CD14-positive monocyte (primary cell): ENCODE data around the gene MMRN2. TPM values are rescaled to one million over a fixed set of nuclear protein-coding genes. Genes with fewer than 3 reads are reported as not detected.

Experiments
- DNase-seq, 3 donors: peaks; one replicate each; pipeline ENCODE4 v3.0.0-alpha.2; 2011 to 2022
- H2AFZ ChIP-seq: 2 replicates; pipeline ENCODE4 v1.6.0; 2012; ENCODE audit warnings: mild to moderate bottlenecking, low read depth, low read length, inconsistent platforms; ENCODE audit not compliant: insufficient read depth, poor library complexity, severe bottlenecking
- H3K27ac ChIP-seq, 2 donors: 1 replicate in 1 of 2; 2 replicates in 1 of 2; pipeline ENCODE4 v1.5.1; 2012 to 2013; ENCODE audit warnings: low read length in 2 of 2, control low read depth in 1 of 2, inconsistent platforms in 1 of 2, low read depth in 1 of 2, mild to moderate bottlenecking in 1 of 2
- H3K27me3 ChIP-seq, 2 donors: one replicate each; pipeline versions ENCODE4 v1.6.0 to v1.6.1; 2011 to 2013; ENCODE audit warnings: low read length in 2 of 2; ENCODE audit not compliant: control insufficient read depth in 2 of 2, insufficient read depth in 2 of 2
- H3K36me3 ChIP-seq, 2 donors: replicated peaks in 1 of 2; 1 replicate in 1 of 2; 2 replicates in 1 of 2; pipeline versions ENCODE4 v1.5.1 to v1.6.1; 2012 to 2013; ENCODE audit warnings: low read length in 2 of 2, control low read depth in 1 of 2, inconsistent platforms in 1 of 2, mild to moderate bottlenecking in 1 of 2; ENCODE audit not compliant: insufficient read depth in 2 of 2, control insufficient read depth in 1 of 2
- H3K4me1 ChIP-seq, 2 donors: 1 replicate in 1 of 2; 2 replicates in 1 of 2; pipeline versions ENCODE4 v1.5.1 to v1.6.1; 2012 to 2013; ENCODE audit warnings: low read length in 2 of 2, control low read depth in 1 of 2, inconsistent platforms in 1 of 2, mild to moderate bottlenecking in 1 of 2, moderate library complexity in 1 of 2; ENCODE audit not compliant: insufficient read depth in 2 of 2, control insufficient read depth in 1 of 2
- H3K4me2 ChIP-seq: replicated peaks from 2 replicates; pipeline ENCODE3; 2012; ENCODE audit warnings: low read length, moderate library complexity, mild to moderate bottlenecking; ENCODE audit not compliant: poor library complexity, severe bottlenecking; ENCODE audit errors: extremely low read depth
- H3K4me3 ChIP-seq, 3 experiments: fragments of 200-600 bp in 1 of 3; sonication (generic) in 1 of 3; replicated peaks in 1 of 3; 1 replicate in 2 of 3; 2 replicates in 1 of 3; pipeline ENCODE4 v1.5.1; 2011 to 2013; ENCODE audit warnings: low read length in 3 of 3, mild to moderate bottlenecking in 3 of 3, control low read depth in 2 of 3, low read depth in 2 of 3, inconsistent platforms in 1 of 3, moderate library complexity in 1 of 3
- H3K79me2 ChIP-seq: 2 replicates; pipeline ENCODE4 v1.6.0; 2012; ENCODE audit warnings: mild to moderate bottlenecking, control low read depth, inconsistent platforms, low read length, moderate library complexity; ENCODE audit not compliant: insufficient read depth
- H3K9ac ChIP-seq: 2 replicates; pipeline ENCODE4 v1.6.0; 2017; ENCODE audit warnings: low read length, mild to moderate bottlenecking; ENCODE audit not compliant: insufficient read depth, poor library complexity, severe bottlenecking
- H3K9me3 ChIP-seq, 2 donors: replicated peaks in 1 of 2; 1 replicate in 1 of 2; 2 replicates in 1 of 2; pipeline versions ENCODE4 v1.5.1 to v1.6.1; 2012 to 2013; ENCODE audit warnings: low read length in 2 of 2, control low read depth in 1 of 2; ENCODE audit not compliant: control insufficient read depth in 1 of 2, insufficient read depth in 1 of 2
- H4K20me1 ChIP-seq: 2 replicates; pipeline ENCODE4 v1.6.0; 2012; ENCODE audit warnings: mild to moderate bottlenecking, low read length, control low read depth, moderate library complexity; ENCODE audit not compliant: insufficient read depth
- H3K27ac Mint-ChIP-seq, 7 donors: one replicate each; pipeline ENCODE4 v1.8.0; 2020; ENCODE audit warnings: mild to moderate bottlenecking in 7 of 7, mixed read lengths in 7 of 7, moderate library complexity in 6 of 7, inconsistent platforms in 2 of 7
- H3K27me3 Mint-ChIP-seq, 3 donors: one replicate each; pipeline ENCODE4 v1.8.0; 2021 to 2022; ENCODE audit warnings: low read depth in 3 of 3, mild to moderate bottlenecking in 3 of 3, mixed read lengths in 3 of 3, moderate library complexity in 3 of 3, inconsistent platforms in 1 of 3
- H3K36me3 Mint-ChIP-seq, 2 donors: one replicate each; pipeline ENCODE4 v1.8.0; 2020; ENCODE audit warnings: mixed read lengths in 2 of 2, inconsistent platforms in 1 of 2, mild to moderate bottlenecking in 1 of 2
- H3K4me1 Mint-ChIP-seq: one replicate; pipeline ENCODE4 v1.8.0; 2020; ENCODE audit warnings: mild to moderate bottlenecking, mixed read lengths
- H3K4me3 Mint-ChIP-seq, 2 donors: one replicate each; pipeline ENCODE4 v1.8.0; 2020; ENCODE audit warnings: mild to moderate bottlenecking in 2 of 2, mixed read lengths in 2 of 2, moderate library complexity in 1 of 2
- H3K9me3 Mint-ChIP-seq, 7 donors: one replicate each; pipeline ENCODE4 v1.8.0; 2020 to 2022; ENCODE audit warnings: mixed read lengths in 7 of 7, mild to moderate bottlenecking in 6 of 7, moderate library complexity in 6 of 7, inconsistent platforms in 2 of 7
- WGBS: methylation state at CpG from one replicate; pipeline ENCODE4 v1.1.5; 2013; ENCODE audit warnings: missing lambda C conversion rate; ENCODE audit not compliant: insufficient coverage; 5-methylcytosine and 5-hydroxymethylcytosine counted together
- intact Hi-C, 2 donors: fragments of 100-400 bp; cut with micrococcal nuclease; formaldehyde crosslinking; loops; one replicate each; pipeline versions ENCODE4 v1.15.0 to v1.15.1; 2023
- polyA plus RNA-seq, 3 donors: library from polyadenylated mRNA; depleted of rRNA in 1 of 3; unstranded in 2 of 3; stranded (reverse) in 1 of 3; fragments of 300-500 nt in 2 of 3; fragments of >200 nt in 1 of 3; fragmentation: Illumina TruSeq in 2 of 3; gene quantifications; 1 replicate in 2 of 3; 2 replicates in 1 of 3; pipeline ENCODE4 v1.2.3, GENCODE V29; 2012 to 2021
- TF ChIP-seq, protein P1 (sequence below): fragments of 200-600 bp; IDR thresholded peaks from one replicate; pipeline ENCODE4 v1.8.0; 2022; ENCODE audit warnings: antibody characterized with exemption, mild to moderate bottlenecking

MMRN2 gene
- polyA plus RNA-seq, 3 donors: 0.07 to 1.8 TPM; not detected in 1

DNA sequence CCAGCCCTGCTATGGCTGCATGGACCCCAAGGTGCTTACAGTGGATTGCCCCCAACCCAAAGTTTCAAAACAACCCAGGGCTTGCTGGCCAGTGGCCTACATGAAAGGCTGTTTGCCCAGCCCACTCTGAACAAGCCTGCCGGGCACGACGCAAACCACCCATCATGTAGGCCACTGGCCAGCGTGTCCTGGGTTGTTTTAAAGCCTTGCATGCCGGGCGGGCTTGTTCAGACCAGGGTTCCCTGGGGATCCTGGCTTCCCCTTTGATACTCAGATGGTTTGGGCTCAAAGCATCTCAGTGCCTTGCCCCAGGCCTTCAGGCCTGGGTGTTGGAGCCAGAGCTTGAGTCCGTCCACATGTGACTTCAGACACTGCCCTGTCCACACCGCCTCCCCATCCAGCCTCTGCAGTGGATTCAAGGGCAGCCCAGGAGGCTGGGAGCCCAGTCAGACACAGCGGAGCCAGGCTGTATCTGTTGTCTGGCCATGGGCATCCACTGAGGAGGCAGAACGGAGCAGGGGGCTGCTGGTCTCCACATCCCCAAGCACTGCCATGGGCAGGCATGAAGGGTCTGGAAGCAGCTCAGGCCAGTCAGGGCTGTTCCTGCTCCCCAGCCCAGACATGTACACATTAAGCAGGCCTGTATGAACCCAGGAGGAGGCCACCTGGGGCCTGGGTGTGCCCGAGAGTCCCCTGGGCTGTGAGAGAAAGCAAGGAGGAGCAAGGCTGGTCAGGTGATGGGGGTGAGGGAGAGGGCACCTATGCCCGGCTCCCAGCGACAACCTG is 6.8 kb upstream of the MMRN2 start:
- intact Hi-C loops: no loop called here

DNA sequence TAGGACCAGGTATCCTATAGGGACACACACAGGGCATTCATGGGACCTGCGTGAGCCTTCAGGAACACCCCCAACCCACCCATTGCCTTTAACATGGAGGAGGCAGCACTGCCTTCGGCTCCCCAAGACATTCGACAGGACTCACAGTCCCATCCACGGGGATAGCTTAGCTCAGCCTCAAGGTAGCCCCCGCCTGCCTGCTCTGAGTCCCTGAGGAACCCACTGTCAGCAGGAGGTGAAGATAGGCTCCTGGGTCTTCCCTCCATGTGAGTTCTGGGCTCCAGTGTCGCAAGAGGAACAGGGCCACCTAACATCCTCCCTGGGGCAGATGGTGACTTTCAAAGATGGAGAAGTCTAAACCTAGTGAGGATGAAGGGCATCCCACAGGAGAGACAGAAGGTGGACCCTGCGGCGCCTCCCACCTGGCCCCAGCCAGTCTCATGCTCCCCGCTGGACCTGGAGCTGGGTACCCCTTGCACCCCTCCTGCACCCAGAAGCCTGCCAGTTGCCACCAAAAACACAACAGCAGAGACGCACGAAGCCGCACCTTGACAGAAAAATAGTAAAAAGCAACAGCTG is 6.0 kb upstream of the MMRN2 start:
- peaks cover 0 to 2% of the 10 kb centered on the region in 2 donors for H3K36me3 Mint-ChIP-seq
- H3K9ac ChIP-seq: no peak overlapping the region
- H3K27ac Mint-ChIP-seq: no peak overlapping the region
- H3K9me3 ChIP-seq: no peaks in the 10 kb centered on the region
- H3K4me1 ChIP-seq: peaks cover 34 to 40% of the 10 kb centered on the region in 2 donors
- H3K4me3 Mint-ChIP-seq: no peak overlapping the region
- H3K4me2 ChIP-seq: no peak overlapping the region
- no peak overlapping the region for H2AFZ ChIP-seq
- no peak for DNase-seq
- no peaks in the 10 kb centered on the region for H3K79me2 ChIP-seq
- no peaks in the 10 kb centered on the region for H3K36me3 ChIP-seq
- WGBS: 94% methylated on average over 8 of the region's 12 CpGs
- H3K27me3 ChIP-seq: peaks cover 7 to 14% of the 10 kb centered on the region in 2 donors
- no peak overlapping the region for H3K4me3 ChIP-seq
- intact Hi-C loops: no loop called here
- H3K4me1 Mint-ChIP-seq: peaks cover 29% of the 10 kb centered on the region
- peaks cover 19 to 40% (median 26%) of the 10 kb centered on the region in 3 donors for H3K27me3 Mint-ChIP-seq
- no peaks in the 10 kb centered on the region for H4K20me1 ChIP-seq
- H3K9me3 Mint-ChIP-seq: peaks cover 0 to 1% (median 0%) of the 10 kb centered on the region in 7 donors
- TF ChIP-seq, protein P1, sequence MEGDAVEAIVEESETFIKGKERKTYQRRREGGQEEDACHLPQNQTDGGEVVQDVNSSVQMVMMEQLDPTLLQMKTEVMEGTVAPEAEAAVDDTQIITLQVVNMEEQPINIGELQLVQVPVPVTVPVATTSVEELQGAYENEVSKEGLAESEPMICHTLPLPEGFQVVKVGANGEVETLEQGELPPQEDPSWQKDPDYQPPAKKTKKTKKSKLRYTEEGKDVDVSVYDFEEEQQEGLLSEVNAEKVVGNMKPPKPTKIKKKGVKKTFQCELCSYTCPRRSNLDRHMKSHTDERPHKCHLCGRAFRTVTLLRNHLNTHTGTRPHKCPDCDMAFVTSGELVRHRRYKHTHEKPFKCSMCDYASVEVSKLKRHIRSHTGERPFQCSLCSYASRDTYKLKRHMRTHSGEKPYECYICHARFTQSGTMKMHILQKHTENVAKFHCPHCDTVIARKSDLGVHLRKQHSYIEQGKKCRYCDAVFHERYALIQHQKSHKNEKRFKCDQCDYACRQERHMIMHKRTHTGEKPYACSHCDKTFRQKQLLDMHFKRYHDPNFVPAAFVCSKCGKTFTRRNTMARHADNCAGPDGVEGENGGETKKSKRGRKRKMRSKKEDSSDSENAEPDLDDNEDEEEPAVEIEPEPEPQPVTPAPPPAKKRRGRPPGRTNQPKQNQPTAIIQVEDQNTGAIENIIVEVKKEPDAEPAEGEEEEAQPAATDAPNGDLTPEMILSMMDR: no peak
- H3K27ac ChIP-seq: no peak overlapping the region

More for the DNA sequence above, 6.8 kb upstream of the MMRN2 start:
- no peak overlapping the region for H3K4me3 Mint-ChIP-seq
- no peak overlapping the region for H3K4me2 ChIP-seq
- WGBS: 98% methylated on average over 12 of the region's 13 CpGs
- H3K27ac ChIP-seq: no peak overlapping the region
- no peak overlapping the region for H3K9ac ChIP-seq
- H3K36me3 ChIP-seq: no peaks in the 10 kb centered on the region
- peaks cover 0 to 2% of the 10 kb centered on the region in 2 donors for H3K36me3 Mint-ChIP-seq
- H3K27ac Mint-ChIP-seq: peak overlapping the region in 1 of 7 donors; percentile 63
- H3K27me3 Mint-ChIP-seq: peaks cover 25 to 46% (median 34%) of the 10 kb centered on the region in 3 donors
- DNase-seq: no peak
- peaks cover 0 to 5% (median 0%) of the 10 kb centered on the region in 7 donors for H3K9me3 Mint-ChIP-seq
- TF ChIP-seq, protein P1: no peak
- no peaks in the 10 kb centered on the region for H3K79me2 ChIP-seq
- no peaks in the 10 kb centered on the region for H3K9me3 ChIP-seq
- H3K4me3 ChIP-seq: no peak overlapping the region
- H4K20me1 ChIP-seq: no peaks in the 10 kb centered on the region
- H2AFZ ChIP-seq: no peak overlapping the region
- H3K4me1 ChIP-seq: peaks cover 31 to 38% of the 10 kb centered on the region in 2 donors
- H3K27me3 ChIP-seq: peaks cover 16 to 22% of the 10 kb centered on the region in 2 donors
- peaks cover 29% of the 10 kb centered on the region for H3K4me1 Mint-ChIP-seq
